Esophagus squamous epithelium (tissue), 4 donors: ENCODE data around the gene STK17B.

Source experiments
- POLR2A ChIP-seq, 4 donors: fragments of 450-650 bp; IDR thresholded peaks; one replicate each; pipeline ENCODE4 v1.6.1; 2017; ENCODE audit warnings: antibody characterized with exemption in 4 of 4, mild to moderate bottlenecking in 4 of 4, moderate library complexity in 3 of 4
- TF ChIP-seq, protein P1 (sequence below), 6 experiments: fragments of 450-650 bp in 4 of 6; fragments of 200-600 bp in 2 of 6; sonication (generic) in 2 of 6; IDR thresholded peaks; one replicate each; pipeline ENCODE4 v1.5.1; 2016 to 2019; ENCODE audit warnings: antibody characterized with exemption in 6 of 6, mild to moderate bottlenecking in 4 of 6, moderate library complexity in 4 of 6

DNA sequence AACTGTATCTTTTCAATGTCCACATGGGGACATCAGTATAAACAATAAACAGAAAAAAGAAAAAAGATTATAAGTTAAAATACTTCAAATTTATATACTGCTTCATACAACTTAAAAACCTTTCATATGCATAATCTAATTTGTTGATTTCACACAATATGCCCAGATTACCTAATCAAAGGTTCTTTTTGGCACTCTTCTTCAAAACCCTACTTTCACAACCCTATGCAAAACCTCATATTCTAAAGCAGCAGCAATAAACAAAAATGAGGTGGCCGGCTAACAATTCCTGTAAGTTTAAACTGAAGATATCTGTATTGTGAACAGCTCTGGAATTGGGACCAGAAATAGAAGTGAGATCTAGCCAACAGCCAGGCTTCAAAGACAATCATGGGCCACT lies 28.6 kb downstream of the STK17B start:
- TF ChIP-seq, protein P1, sequence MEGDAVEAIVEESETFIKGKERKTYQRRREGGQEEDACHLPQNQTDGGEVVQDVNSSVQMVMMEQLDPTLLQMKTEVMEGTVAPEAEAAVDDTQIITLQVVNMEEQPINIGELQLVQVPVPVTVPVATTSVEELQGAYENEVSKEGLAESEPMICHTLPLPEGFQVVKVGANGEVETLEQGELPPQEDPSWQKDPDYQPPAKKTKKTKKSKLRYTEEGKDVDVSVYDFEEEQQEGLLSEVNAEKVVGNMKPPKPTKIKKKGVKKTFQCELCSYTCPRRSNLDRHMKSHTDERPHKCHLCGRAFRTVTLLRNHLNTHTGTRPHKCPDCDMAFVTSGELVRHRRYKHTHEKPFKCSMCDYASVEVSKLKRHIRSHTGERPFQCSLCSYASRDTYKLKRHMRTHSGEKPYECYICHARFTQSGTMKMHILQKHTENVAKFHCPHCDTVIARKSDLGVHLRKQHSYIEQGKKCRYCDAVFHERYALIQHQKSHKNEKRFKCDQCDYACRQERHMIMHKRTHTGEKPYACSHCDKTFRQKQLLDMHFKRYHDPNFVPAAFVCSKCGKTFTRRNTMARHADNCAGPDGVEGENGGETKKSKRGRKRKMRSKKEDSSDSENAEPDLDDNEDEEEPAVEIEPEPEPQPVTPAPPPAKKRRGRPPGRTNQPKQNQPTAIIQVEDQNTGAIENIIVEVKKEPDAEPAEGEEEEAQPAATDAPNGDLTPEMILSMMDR (IDR thresholded peaks at IDR 0.05): no peak
- no peak for TF ChIP-seq POLR2A (IDR thresholded peaks at IDR 0.05)
